Endothelial cell of umbilical vein (primary cell): ENCODE results near the gene RASAL2. TPM values are rescaled to one million over a fixed set of nuclear protein-coding genes. Genes with fewer than 3 reads are reported as not detected.

ENCODE experiments used
- BruUV-seq: library from RNA; stranded (reverse); fragments of 400-500 nt; replicated peaks from 2 replicates; lab custom pipeline; 2021; lab: Mats Ljungman, UMichigan
- CTCF ChIA-PET: fragments of 300-600, 350-600 bp; sonication (Branson Sonifier 250); formaldehyde crosslinking; loops from one replicate; lab custom pipeline; 2021; ENCODE audit warnings: antibody characterized with exemption, inconsistent platforms; lab: Charles Lee
- POLR2A ChIA-PET: fragments of 300-600, 350-600 bp; sonication (Branson Sonifier 250); formaldehyde crosslinking; loops from one replicate; lab custom pipeline; 2021; ENCODE audit warnings: antibody characterized with exemption, inconsistent platforms; lab: Charles Lee
- DNase-seq: peaks from one replicate; pipeline ENCODE4 v3.0.0-alpha.2; 2011; ENCODE audit warnings: low read depth, low spot score
- FAIRE-seq: peaks from 2 replicates; lab custom pipeline; 2011; peaks lifted over from hg19 to GRCh38; lab: Jason Lieb, UNC
- H2AFZ ChIP-seq: 2 replicates; pipeline ENCODE4 v1.6.0; 2012; ENCODE audit warnings: low read depth, low read length, control low read depth, inconsistent platforms
- H3K27ac ChIP-seq: 2 replicates; pipeline ENCODE4 v1.5.1; 2011; ENCODE audit warnings: low read depth, mild to moderate bottlenecking, control low read depth, low read length, moderate library complexity; ENCODE audit not compliant: insufficient read depth
- H3K27me3 ChIP-seq, 2 experiments: 2 replicates each; pipeline versions ENCODE4 v1.6.0 to v1.6.1; 2011; ENCODE audit warnings: low read length in 2 of 2, mixed read lengths in 1 of 2; ENCODE audit not compliant: control insufficient read depth in 2 of 2, insufficient read depth in 2 of 2
- H3K36me3 ChIP-seq, 2 experiments: 2 replicates in 1 of 2; 3 replicates in 1 of 2; pipeline ENCODE4 v1.5.1; 2011; ENCODE audit warnings: low read length in 2 of 2, mild to moderate bottlenecking in 1 of 2, moderate library complexity in 1 of 2; ENCODE audit not compliant: control insufficient read depth in 2 of 2, insufficient read depth in 2 of 2; ENCODE audit errors: extremely low read depth in 1 of 2
- H3K4me1 ChIP-seq: 3 replicates; pipeline ENCODE4 v1.5.1; 2011; ENCODE audit warnings: mild to moderate bottlenecking, low read length; ENCODE audit not compliant: control insufficient read depth, insufficient read depth; ENCODE audit errors: extremely low read depth
- H3K4me2 ChIP-seq: 2 replicates; pipeline ENCODE4 v1.6.1; 2011; ENCODE audit warnings: low read length, control low read depth, mixed read lengths; ENCODE audit not compliant: insufficient read depth
- H3K4me3 ChIP-seq, 3 experiments: fragments of 200-600 bp in 1 of 3; sonication (generic), shearing (Covaris generic) in 1 of 3; replicated peaks in 1 of 3; 2 replicates each; pipeline ENCODE4 v1.5.1; 2011 to 2016; ENCODE audit warnings: control low read depth in 3 of 3, low read length in 3 of 3, mild to moderate bottlenecking in 2 of 3, inconsistent platforms in 1 of 3, low read depth in 1 of 3, moderate library complexity in 1 of 3; ENCODE audit not compliant: insufficient read depth in 1 of 3
- H3K79me2 ChIP-seq: 2 replicates; pipeline ENCODE4 v1.6.0; 2012; ENCODE audit warnings: low read length, inconsistent platforms; ENCODE audit not compliant: control insufficient read depth, insufficient read depth
- H3K9ac ChIP-seq: replicated peaks from 2 replicates; pipeline ENCODE3; 2011; ENCODE audit warnings: low read length, control low read depth; ENCODE audit not compliant: insufficient read depth; ENCODE audit errors: extremely low read depth
- H3K9me1 ChIP-seq: replicated peaks from 3 replicates; pipeline ENCODE4 v1.6.0; 2011; ENCODE audit warnings: mild to moderate bottlenecking, low read length; ENCODE audit not compliant: control insufficient read depth, insufficient read depth; ENCODE audit errors: extremely low read depth
- H3K9me3 ChIP-seq: replicated peaks from 2 replicates; pipeline ENCODE4 v1.5.1; 2012; ENCODE audit warnings: low read length, inconsistent platforms; ENCODE audit not compliant: control insufficient read depth, insufficient read depth
- H4K20me1 ChIP-seq: replicated peaks from 2 replicates; pipeline ENCODE3; 2011; ENCODE audit warnings: mild to moderate bottlenecking, low read length; ENCODE audit not compliant: control insufficient read depth, insufficient read depth; ENCODE audit errors: extremely low read depth
- CTCF ChIP-seq, 2 donors: IDR thresholded peaks; 1 replicate in 1 of 2; 2 replicates in 1 of 2; pipeline ENCODE4 v1.5.1; 2011; ENCODE audit warnings: low read length in 2 of 2, mild to moderate bottlenecking in 2 of 2, moderate library complexity in 2 of 2, control low read depth in 1 of 2, inconsistent platforms in 1 of 2, low read depth in 1 of 2; ENCODE audit not compliant: insufficient read depth in 1 of 2; ENCODE audit errors: extremely low read depth in 1 of 2
- EZH2 ChIP-seq: IDR thresholded peaks from 2 replicates; pipeline ENCODE4 v1.6.1; 2012; ENCODE audit warnings: borderline replicate concordance, low read depth, mild to moderate bottlenecking, moderate library complexity, low read length, inconsistent platforms; ENCODE audit not compliant: severe bottlenecking
- FOS ChIP-seq: IDR thresholded peaks from 2 replicates; pipeline ENCODE4 v1.6.1; 2011; ENCODE audit warnings: mild to moderate bottlenecking, low read length, moderate library complexity, borderline replicate concordance; ENCODE audit not compliant: insufficient read depth
- GATA2 ChIP-seq: IDR thresholded peaks from 2 replicates; pipeline ENCODE4 v1.7.0; 2011; ENCODE audit warnings: low read depth, mild to moderate bottlenecking, moderate library complexity, mixed read lengths, low read length; ENCODE audit not compliant: insufficient read length, insufficient read depth
- JUN ChIP-seq: IDR thresholded peaks from 2 replicates; pipeline ENCODE4 v1.6.1; 2011; ENCODE audit warnings: borderline replicate concordance, low read depth; ENCODE audit not compliant: insufficient read length, insufficient read depth
- MYC ChIP-seq: IDR thresholded peaks from one replicate; pipeline ENCODE4 v1.6.1; 2011; ENCODE audit warnings: mild to moderate bottlenecking, low read depth, low read length
- POLR2A ChIP-seq: IDR thresholded peaks from 2 replicates; pipeline ENCODE4 v1.6.1; 2012; ENCODE audit warnings: low read depth, mild to moderate bottlenecking, control low read depth, low read length
- POLR2AphosphoS5 ChIP-seq: IDR thresholded peaks from 2 replicates; pipeline ENCODE4 v1.6.1; 2012; ENCODE audit warnings: low read depth, mild to moderate bottlenecking, control low read depth, low read length, moderate library complexity; ENCODE audit not compliant: insufficient read depth
- dilution Hi-C: fragments of 300-500 bp; cut with MboI; formaldehyde crosslinking; loops from one replicate; pipeline ENCODE4 v1.15.0; 2019; ENCODE audit warnings: low sequenced_read_pairs; ENCODE audit not compliant: extremely low pct_ligation_motif_present
- intact Hi-C: fragments of 100-400 bp; cut with micrococcal nuclease; formaldehyde crosslinking; loops from one replicate; pipeline ENCODE4 v1.10.0; 2022
- polyA plus RNA-seq, 4 experiments: library from polyadenylated mRNA; depleted of rRNA in 3 of 4; stranded (reverse) in 3 of 4; unstranded in 1 of 4; fragments of >200 nt; gene quantifications; 2 replicates each; pipeline versions ENCODE4 v1.2.1 to v1.2.3, GENCODE V29; 2011 to 2012; ENCODE audit warnings: missing spikeins in 1 of 4
- total RNA-seq: library from RNA; stranded (reverse); gene quantifications from 2 replicates; pipeline ENCODE4 v1.2.3, GENCODE V29; 2021
- TF ChIP-seq, protein P1 (sequence below): IDR thresholded peaks from 2 replicates; pipeline ENCODE4 v1.6.1; 2011; ENCODE audit not compliant: insufficient read depth, insufficient read length

RASAL2 gene
- total and polyA plus RNA-seq, 2 donors (not counting 3 experiments of a cell fraction or from before 2014, with no cell fraction given) = 12.5 to 15.5 TPM

DNA sequence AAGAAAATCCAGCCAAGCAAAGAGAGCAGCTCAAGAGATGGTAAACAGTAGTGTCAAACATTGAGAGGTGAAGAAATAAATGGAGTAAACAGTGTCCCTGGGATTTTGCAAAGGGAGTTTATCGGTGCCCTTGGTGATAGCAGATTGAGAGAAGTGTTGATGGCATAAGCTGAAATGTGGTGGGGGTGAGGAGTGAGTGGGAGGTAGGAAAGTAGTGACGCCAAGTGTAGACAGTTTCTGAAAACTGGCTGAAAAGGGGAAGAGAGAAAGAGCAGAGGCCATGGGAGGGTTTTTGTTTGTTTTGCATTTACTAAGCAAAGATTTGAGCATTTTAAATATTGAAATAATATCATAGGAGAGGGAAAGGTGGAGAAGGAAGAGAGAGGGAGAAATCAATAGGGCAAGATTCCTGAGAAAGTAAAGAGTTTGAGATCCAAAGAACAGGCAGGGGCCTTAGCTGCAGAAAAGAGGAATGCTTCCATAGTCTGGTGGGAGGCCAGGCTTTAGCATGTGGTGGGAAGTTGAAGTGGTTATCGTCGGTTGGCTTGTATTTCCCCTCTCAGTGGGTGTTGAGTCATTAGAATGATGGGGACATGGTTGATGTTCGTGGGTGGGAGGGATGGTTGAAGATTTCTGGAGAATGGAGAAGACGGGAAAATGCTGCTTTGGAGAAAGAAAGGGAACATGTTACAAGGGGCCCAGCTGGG lies 26.8 kb upstream of the RASAL2 start:
- no peaks in the 10 kb centered on the region for H3K79me2 ChIP-seq
- no peak for FAIRE-seq
- no TSS peak for BruUV-seq
- intact Hi-C loops = no loop called here
- POLR2A ChIA-PET = no interaction called here
- no peak overlapping the region for H3K4me2 ChIP-seq
- no peaks in the 10 kb centered on the region for H3K4me1 ChIP-seq
- H2AFZ ChIP-seq = no peak overlapping the region
- no peak for TF ChIP-seq JUN
- TF ChIP-seq GATA2 = no peak
- no peak for TF ChIP-seq EZH2
- no peak for TF ChIP-seq CTCF (IDR thresholded peaks at IDR 0.05; ENCODE audit: extremely low read depth in 1 of 2, insufficient read depth in 1 of 2, low read depth in 1 of 2, low read length in 2 of 2)
- TF ChIP-seq MYC = no peak
- no peak for TF ChIP-seq FOS
- TF ChIP-seq, protein P1, sequence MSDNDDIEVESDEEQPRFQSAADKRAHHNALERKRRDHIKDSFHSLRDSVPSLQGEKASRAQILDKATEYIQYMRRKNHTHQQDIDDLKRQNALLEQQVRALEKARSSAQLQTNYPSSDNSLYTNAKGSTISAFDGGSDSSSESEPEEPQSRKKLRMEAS = no peak
- no peak for TF ChIP-seq POLR2AphosphoS5
- no peak for TF ChIP-seq POLR2A
- dilution Hi-C loops = no loop called here
- no peak for DNase-seq
- H3K4me3 ChIP-seq = no peak overlapping the region
- H4K20me1 ChIP-seq = no peaks in the 10 kb centered on the region
- no peaks in the 10 kb centered on the region for H3K9me3 ChIP-seq
- H3K9ac ChIP-seq = no peak overlapping the region
- no peaks in the 10 kb centered on the region for H3K36me3 ChIP-seq
- no peaks in the 10 kb centered on the region for H3K9me1 ChIP-seq
- no peaks in the 10 kb centered on the region for H3K27me3 ChIP-seq
- no peak overlapping the region for H3K27ac ChIP-seq
- CTCF ChIA-PET = no interaction called here
